HepG2 (cell line): Measurements from ENCODE around the gene GSDMA. TPM values are rescaled to one million over a fixed set of nuclear protein-coding genes. Genes with fewer than 3 reads are reported as not detected.
A peak's percentile ranks its signal among the peaks of the same experiment; 100 is the strongest.

Source experiments
- ATF7 ChIP-seq, 2 experiments: fragments of 450-650 bp in 1 of 2; sonication (generic) in 1 of 2; formaldehyde crosslinking in 1 of 2; IDR thresholded peaks; 2 replicates each; pipeline versions ENCODE4 v1.4.0 to v1.6.1; 2016 to 2020; ENCODE audit warnings: antibody characterized with exemption in 1 of 2, mild to moderate bottlenecking in 1 of 2, missing genetic modification reagents in 1 of 2
- FOXJ3 ChIP-seq: sonication (generic); formaldehyde crosslinking; IDR thresholded peaks from 2 replicates; pipeline ENCODE4 v1.4.0; 2020; ENCODE audit warnings: missing genetic modification reagents, mild to moderate bottlenecking, borderline replicate concordance
- GTF2F1 ChIP-seq: fragments of 150-350 bp; IDR thresholded peaks from 2 replicates; pipeline ENCODE4 v1.6.1; 2014; ENCODE audit warnings: low read length
- HDAC6 ChIP-seq: fragments of 200-600 bp; sonication (generic); IDR thresholded peaks from 2 replicates; pipeline ENCODE4 v1.7.0; 2017; ENCODE audit warnings: mild to moderate bottlenecking, antibody characterized with exemption, low read length, low read depth
- MZF1 ChIP-seq: sonication (generic); formaldehyde crosslinking; IDR thresholded peaks from 2 replicates; pipeline ENCODE4 v1.8.1; 2023; ENCODE audit warnings: mild to moderate bottlenecking, missing genetic modification reagents, borderline replicate concordance
- NFKB2 ChIP-seq: sonication (generic); formaldehyde crosslinking; IDR thresholded peaks from 2 replicates; pipeline ENCODE4 v1.4.0; 2020; ENCODE audit warnings: missing genetic modification reagents, borderline replicate concordance
- ZBTB42 ChIP-seq: sonication (generic); formaldehyde crosslinking; IDR thresholded peaks from 2 replicates; pipeline ENCODE4 v1.5.0; 2020; ENCODE audit warnings: mild to moderate bottlenecking, missing genetic modification reagents
- ZC3H13 ChIP-seq: sonication (generic); formaldehyde crosslinking; IDR thresholded peaks from 2 replicates; pipeline ENCODE4 v1.8.1; 2023; ENCODE audit warnings: mild to moderate bottlenecking, missing genetic modification reagents, moderate library complexity
- ZNF205 ChIP-seq: IDR thresholded peaks from 2 replicates; pipeline ENCODE4 v1.6.1; 2018; ENCODE audit warnings: missing biosample characterization, missing genetic modification reagents
- ZNF33A ChIP-seq: sonication (generic); formaldehyde crosslinking; IDR thresholded peaks from 2 replicates; pipeline ENCODE4 v1.5.1; 2020; ENCODE audit warnings: missing genetic modification reagents, mild to moderate bottlenecking, moderate library complexity, borderline replicate concordance
- ZNF362 ChIP-seq: sonication (generic); formaldehyde crosslinking; IDR thresholded peaks from 2 replicates; pipeline ENCODE4 v1.4.0; 2020; ENCODE audit warnings: missing genetic modification reagents, mild to moderate bottlenecking, borderline replicate concordance
- ZNF530 ChIP-seq: sonication (generic); formaldehyde crosslinking; IDR thresholded peaks from 2 replicates; pipeline ENCODE4 v1.5.0; 2020; ENCODE audit warnings: low read depth, mild to moderate bottlenecking, missing genetic modification reagents
- ZNF704 ChIP-seq: sonication (generic); formaldehyde crosslinking; IDR thresholded peaks from 2 replicates; pipeline ENCODE4 v1.8.1; 2023; ENCODE audit warnings: mild to moderate bottlenecking, inconsistent platforms, moderate library complexity, missing genetic modification reagents, borderline replicate concordance
- ZNF788 ChIP-seq: sonication (generic); formaldehyde crosslinking; IDR thresholded peaks from 2 replicates; pipeline ENCODE4 v1.5.0; 2020; ENCODE audit warnings: mild to moderate bottlenecking, missing genetic modification reagents, borderline replicate concordance
- ZNF878 ChIP-seq: sonication (generic); formaldehyde crosslinking; IDR thresholded peaks from 2 replicates; pipeline ENCODE4 v1.8.1; 2023; ENCODE audit warnings: mild to moderate bottlenecking, missing genetic modification reagents, moderate library complexity
- ZZZ3 ChIP-seq: sonication (generic); formaldehyde crosslinking; IDR thresholded peaks from 2 replicates; pipeline ENCODE4 v1.4.0; 2020; ENCODE audit warnings: missing genetic modification reagents, mild to moderate bottlenecking, borderline replicate concordance
- polyA plus RNA-seq, 8 experiments: library from polyadenylated mRNA; depleted of rRNA in 3 of 8; stranded (reverse) in 7 of 8; unstranded in 1 of 8; fragments of >200 nt; fragmentation: Illumina TruSeq in 4 of 8; extraction: Trizol in 4 of 8; gene quantifications; 2 replicates each; pipeline versions ENCODE4 v1.2.1 to v1.2.3, GENCODE V29; 2011 to 2016; ENCODE audit warnings: low read depth in 4 of 8, missing spikeins in 1 of 8, mixed read lengths in 1 of 8; ENCODE audit not compliant: insufficient read depth in 1 of 8
- total RNA-seq, 5 experiments: library from RNA; depleted of rRNA; stranded (reverse); fragments of >200 nt; fragmentation: Illumina TruSeq; extraction: Trizol; gene quantifications; 2 replicates each; pipeline ENCODE4 v1.2.3, GENCODE V29; 2016; ENCODE audit warnings: low read depth in 1 of 5
- TF ChIP-seq, protein P1 (sequence below): sonication (generic); formaldehyde crosslinking; IDR thresholded peaks from 2 replicates; pipeline ENCODE4 v1.5.0; 2020; ENCODE audit warnings: mild to moderate bottlenecking, low read depth, missing genetic modification reagents, borderline replicate concordance
- TF ChIP-seq, protein P2 (sequence below): sonication (generic); formaldehyde crosslinking; IDR thresholded peaks from 2 replicates; pipeline ENCODE4 v1.4.0; 2020; ENCODE audit warnings: low read depth, missing genetic modification reagents
- TF ChIP-seq, protein P3 (sequence below): sonication (generic); formaldehyde crosslinking; IDR thresholded peaks from 2 replicates; pipeline ENCODE4 v1.4.0; 2020; ENCODE audit warnings: mild to moderate bottlenecking, missing genetic modification reagents
- TF ChIP-seq, protein P4 (sequence below): sonication (generic); formaldehyde crosslinking; IDR thresholded peaks from 2 replicates; pipeline ENCODE4 v1.4.0; 2020; ENCODE audit warnings: missing genetic modification reagents, borderline replicate concordance

Gene GSDMA
- total and polyA plus RNA-seq, 2 of the 13 experiments (the other 11 are each of a cell fraction or from before 2014, with no cell fraction given), result not detected

- TF ChIP-seq, protein P1, sequence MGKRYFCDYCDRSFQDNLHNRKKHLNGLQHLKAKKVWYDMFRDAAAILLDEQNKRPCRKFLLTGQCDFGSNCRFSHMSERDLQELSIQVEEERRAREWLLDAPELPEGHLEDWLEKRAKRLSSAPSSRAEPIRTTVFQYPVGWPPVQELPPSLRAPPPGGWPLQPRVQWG, result no peak
- TF ChIP-seq ZNF704 (CRISPR knock-in tag) (no peak), ZNF33A (no peak), ZNF788 (CRISPR knock-in tag) (no peak), GTF2F1 (no peak), ZBTB42 (no peak), ZNF362 (no peak), ZC3H13 (0 out of 2 replicates have a peak, but pooled peaks have one; percentile 34), ZNF878 (CRISPR knock-in tag) (peak; percentile 8; the same call in 1 of the 2 replicates), ATF7 (IDR thresholded peaks at IDR 0.05) (no peak), ATF7 (CRISPR knock-in tag; IDR thresholded peaks at IDR 0.05) (no peak), HDAC6 (no peak), FOXJ3 (no peak), MZF1 (CRISPR knock-in tag) (0 out of 2 replicates have a peak, but pooled peaks have one; percentile 67), ZNF205 (no peak), ZZZ3 (CRISPR knock-in tag) (no peak), NFKB2 (CRISPR knock-in tag) (no peak), ZNF530 (no peak)
- TF ChIP-seq, protein P2, sequence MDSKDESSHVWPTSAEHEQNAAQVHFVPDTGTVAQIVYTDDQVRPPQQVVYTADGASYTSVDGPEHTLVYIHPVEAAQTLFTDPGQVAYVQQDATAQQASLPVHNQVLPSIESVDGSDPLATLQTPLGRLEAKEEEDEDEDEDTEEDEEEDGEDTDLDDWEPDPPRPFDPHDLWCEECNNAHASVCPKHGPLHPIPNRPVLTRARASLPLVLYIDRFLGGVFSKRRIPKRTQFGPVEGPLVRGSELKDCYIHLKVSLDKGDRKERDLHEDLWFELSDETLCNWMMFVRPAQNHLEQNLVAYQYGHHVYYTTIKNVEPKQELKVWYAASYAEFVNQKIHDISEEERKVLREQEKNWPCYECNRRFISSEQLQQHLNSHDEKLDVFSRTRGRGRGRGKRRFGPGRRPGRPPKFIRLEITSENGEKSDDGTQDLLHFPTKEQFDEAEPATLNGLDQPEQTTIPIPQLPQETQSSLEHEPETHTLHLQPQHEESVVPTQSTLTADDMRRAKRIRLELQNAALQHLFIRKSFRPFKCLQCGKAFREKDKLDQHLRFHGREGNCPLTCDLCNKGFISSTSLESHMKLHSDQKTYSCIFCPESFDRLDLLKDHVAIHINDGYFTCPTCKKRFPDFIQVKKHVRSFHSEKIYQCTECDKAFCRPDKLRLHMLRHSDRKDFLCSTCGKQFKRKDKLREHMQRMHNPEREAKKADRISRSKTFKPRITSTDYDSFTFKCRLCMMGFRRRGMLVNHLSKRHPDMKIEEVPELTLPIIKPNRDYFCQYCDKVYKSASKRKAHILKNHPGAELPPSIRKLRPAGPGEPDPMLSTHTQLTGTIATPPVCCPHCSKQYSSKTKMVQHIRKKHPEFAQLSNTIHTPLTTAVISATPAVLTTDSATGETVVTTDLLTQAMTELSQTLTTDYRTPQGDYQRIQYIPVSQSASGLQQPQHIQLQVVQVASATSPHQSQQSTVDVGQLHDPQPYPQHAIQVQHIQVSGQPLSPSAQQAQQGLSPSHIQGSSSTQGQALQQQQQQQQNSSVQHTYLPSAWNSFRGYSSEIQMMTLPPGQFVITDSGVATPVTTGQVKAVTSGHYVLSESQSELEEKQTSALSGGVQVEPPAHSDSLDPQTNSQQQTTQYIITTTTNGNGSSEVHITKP, result no peak
- TF ChIP-seq, protein P3, sequence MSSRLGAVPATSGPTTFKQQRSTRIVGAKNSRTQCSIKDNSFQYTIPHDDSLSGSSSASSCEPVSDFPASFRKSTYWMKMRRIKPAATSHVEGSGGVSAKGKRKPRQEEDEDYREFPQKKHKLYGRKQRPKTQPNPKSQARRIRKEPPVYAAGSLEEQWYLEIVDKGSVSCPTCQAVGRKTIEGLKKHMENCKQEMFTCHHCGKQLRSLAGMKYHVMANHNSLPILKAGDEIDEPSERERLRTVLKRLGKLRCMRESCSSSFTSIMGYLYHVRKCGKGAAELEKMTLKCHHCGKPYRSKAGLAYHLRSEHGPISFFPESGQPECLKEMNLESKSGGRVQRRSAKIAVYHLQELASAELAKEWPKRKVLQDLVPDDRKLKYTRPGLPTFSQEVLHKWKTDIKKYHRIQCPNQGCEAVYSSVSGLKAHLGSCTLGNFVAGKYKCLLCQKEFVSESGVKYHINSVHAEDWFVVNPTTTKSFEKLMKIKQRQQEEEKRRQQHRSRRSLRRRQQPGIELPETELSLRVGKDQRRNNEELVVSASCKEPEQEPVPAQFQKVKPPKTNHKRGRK (CRISPR knock-in tag), result 0 out of 2 replicates have a peak, but pooled peaks have one; percentile 62
- TF ChIP-seq, protein P4, sequence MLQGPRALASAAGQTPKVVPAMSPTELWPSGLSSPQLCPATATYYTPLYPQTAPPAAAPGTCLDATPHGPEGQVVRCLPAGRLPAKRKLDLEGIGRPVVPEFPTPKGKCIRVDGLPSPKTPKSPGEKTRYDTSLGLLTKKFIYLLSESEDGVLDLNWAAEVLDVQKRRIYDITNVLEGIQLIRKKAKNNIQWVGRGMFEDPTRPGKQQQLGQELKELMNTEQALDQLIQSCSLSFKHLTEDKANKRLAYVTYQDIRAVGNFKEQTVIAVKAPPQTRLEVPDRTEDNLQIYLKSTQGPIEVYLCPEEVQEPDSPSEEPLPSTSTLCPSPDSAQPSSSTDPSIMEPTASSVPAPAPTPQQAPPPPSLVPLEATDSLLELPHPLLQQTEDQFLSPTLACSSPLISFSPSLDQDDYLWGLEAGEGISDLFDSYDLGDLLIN (CRISPR knock-in tag), result 0 out of 2 replicates have a peak, but pooled peaks have one; percentile 9
These were observed 38.1 kb upstream of the GSDMA start (continued) for GRCh38 chr17:39924691-39925055.
